HG03460 (cell line): ENCODE data around the gene B3GALNT2.
"Not testable (repeated sequence)": the region's sequence is repeated elsewhere in the genome, so short reads cannot be mapped to it uniquely, and the experiment has no call there.

ENCODE experiments used
- ATAC-seq: cut with Tn5 transposase; IDR thresholded peaks from one replicate; pipeline ENCODE4 v1.9.1; 2021; ENCODE audit not compliant: unreplicated experiment

The B3GALNT2 gene

DNA sequence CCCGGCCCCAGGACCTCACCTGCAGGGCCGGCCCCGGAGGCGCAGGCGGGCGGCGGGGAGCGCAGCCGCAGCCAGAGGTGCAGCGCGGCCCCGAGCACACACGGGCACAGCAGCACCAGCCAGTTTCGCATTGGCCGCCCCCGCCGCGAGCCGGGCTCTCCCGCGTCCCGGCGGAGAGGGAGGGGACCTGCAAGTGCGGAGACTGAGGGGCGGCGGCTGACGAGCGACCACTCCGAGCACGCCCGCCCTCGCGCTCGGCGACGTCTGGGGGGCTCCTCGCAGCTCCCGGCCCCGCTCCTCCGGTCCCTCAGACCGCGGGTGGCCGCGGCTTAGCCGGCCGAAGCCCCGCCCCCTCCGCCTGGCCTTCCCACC is at the start of gene B3GALNT2:
B3GALNT2 (minus strand) TSS at position 331 of the 372 bp plus-strand sequence; CDS start at position 131, 200 bp downstream.
- peak; percentile 40 for ATAC-seq

DNA sequence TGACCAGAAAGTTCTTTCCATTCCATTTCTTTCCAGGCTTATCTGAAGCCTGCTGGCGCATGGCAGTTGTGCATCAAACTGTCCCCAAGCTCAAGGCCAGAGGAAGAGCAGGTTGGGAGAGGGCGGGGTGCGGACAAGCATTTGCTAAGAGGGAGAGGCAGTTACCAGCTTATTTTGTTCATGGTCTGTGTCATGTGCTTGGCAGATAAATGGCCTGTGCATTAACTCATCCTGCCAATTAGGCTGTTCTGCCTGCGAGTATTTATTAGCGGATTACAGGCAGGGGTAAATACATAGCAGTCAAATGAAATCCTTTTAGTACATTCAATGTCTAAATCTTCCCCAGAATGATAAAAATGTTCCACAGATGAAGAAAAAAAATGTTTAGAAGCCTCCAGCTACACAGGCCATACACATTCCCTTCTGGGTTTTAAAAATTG is 48.9 kb upstream of the B3GALNT2 start:
- no peak for ATAC-seq

DNA sequence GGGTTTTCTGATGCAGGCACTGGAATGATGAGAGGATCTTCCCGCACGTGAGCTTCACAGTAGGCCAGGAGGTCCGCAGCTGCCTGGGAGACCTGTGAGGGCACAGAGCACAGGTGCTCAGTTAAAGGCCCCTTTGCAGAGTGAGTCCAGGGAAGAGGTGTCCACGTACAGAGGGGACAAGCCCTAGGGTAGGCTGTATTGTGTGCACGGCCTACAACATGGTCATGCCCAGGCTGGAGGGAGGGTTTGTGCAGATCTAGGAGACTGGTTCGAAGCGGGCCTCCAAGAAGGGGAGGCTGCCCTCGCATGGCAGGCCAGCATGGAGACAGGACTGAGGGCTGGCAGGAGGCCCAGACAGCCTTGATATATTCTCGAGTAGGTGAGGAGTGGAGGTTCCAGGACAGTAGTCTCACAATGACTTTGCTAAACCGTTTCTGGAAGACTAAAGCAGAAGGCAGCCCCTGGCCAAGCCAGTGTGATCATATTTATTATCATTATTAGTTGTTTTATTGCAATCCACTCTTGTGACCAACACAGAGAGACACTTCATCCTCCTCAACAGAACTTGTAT is 48.0 kb upstream of the B3GALNT2 start:
- ATAC-seq: no peak

DNA sequence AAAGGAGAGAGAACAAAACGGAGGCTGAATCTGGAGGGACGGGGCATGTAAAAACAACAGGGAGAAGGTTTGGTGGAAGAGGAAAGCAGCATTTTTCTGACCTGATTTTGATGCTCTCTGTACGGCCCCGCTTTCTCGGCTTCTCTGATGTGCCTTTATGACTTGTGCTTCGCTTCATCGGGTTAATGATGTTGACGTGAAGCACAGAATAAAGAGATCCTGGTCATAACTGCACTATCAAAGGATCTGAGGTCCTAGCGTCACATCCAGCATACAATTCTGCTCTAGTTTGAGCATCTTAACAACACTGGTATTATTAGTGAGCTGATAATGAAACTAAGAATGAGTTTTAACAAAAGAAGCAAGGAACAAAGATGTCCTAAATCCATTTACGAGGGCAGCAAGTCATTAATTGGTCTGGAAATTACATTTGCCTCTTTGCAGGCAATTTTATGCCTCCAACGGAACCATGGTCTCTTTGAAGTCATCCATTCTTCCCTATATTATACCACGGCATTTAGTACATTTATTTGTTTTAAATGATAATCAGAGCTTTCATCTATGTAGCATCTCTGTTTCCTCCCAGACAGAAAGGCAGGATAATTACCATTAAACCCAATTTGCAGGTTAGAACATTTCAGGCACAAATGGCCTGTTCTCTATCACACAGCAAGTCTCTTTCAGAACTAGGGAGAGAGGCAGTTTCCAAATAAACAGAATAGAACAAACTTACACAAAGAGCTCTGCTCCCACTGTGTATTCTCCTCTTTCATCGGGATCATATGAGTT is 45.3 kb upstream of the B3GALNT2 start:
- ATAC-seq: no peak

DNA sequence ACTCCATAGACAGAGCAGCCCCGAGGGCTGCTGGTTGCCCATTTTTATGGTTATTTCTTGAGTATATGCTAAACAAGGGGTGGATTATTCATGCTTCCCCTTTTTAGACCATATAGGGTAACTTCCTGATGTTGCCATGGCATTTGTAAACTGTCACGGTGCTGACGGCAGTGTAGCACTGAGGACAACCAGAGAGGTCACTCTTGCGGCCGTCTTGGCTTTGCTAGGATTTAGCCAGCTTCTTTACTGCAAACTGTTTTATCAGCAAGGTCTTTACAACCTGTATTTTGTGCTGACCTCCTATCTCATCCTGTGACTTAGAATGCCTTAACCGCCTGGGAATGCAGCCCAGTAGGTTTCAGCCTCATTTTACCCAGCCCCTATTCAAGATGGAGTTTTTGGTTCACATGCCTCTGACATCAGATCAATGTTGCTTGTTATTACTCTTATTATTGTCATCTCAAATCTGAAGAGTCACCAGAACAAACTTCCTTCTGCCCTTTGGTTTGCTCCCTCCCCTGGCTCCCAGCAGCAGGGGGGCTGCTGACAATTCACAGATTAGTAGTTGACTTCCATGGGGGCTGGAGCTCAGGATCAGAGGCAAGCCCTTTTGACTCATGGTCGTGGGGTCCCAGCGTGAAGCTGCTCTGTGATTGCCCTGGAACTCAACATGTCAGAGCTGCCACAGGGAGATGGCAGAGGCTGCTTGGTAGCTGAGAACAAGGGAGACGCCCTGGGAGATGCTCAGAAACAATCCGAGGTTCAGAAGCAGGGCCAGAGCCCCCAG is 42.3 kb upstream of the B3GALNT2 start:
- ATAC-seq: not testable (repeated sequence)

DNA sequence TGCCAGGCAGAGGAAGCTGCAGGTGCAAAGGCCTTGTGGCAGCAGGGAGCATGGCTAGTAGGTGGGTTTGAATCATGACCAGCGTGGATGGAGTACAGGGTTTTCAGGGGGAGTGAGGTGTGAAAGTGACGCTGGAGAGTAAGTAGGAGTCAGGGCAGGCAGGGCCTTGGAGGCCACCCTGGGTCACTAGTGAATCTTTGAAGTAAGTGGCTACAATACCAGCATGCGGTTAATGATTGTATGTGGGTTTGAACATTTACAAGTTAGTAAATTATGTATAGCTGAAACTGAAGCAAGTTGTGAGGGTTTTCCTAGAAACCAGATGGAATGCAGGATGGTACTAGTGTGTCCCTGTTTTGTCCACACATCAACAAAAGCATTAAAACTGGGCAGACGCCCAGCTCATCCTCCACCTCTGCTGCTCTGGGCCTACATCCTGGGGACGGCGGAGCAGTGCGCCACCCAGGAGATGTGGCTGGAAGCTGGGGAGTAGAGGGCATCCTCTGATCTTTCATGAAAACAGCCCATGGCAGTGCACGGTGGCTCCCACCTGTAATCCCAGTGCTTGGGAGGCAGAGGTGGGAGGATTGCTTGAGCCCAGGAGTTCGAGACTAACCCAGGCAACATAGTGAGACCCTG is 41.2 kb upstream of the B3GALNT2 start:
- ATAC-seq: no peak

DNA sequence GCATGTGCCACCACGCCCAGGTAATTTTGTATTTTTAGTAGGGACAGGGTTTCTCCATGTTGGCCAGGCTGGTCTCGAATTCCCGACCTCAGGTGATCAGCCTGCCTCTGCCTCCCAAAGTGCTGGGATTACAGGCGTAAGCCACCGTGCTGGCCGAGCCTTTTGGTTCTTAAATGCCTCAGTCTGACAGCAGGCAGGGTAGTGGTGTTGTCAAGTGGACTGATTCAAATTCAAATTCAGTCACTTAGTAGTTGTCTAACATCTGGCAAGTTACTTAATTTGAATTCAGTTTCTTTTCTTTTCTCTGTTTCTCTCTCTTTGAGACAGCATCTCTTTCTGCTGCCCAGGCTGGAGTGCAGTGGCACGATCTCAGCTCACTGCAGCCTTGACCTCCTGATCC is 38.6 kb upstream of the B3GALNT2 start:
- ATAC-seq: not testable (repeated sequence)

DNA sequence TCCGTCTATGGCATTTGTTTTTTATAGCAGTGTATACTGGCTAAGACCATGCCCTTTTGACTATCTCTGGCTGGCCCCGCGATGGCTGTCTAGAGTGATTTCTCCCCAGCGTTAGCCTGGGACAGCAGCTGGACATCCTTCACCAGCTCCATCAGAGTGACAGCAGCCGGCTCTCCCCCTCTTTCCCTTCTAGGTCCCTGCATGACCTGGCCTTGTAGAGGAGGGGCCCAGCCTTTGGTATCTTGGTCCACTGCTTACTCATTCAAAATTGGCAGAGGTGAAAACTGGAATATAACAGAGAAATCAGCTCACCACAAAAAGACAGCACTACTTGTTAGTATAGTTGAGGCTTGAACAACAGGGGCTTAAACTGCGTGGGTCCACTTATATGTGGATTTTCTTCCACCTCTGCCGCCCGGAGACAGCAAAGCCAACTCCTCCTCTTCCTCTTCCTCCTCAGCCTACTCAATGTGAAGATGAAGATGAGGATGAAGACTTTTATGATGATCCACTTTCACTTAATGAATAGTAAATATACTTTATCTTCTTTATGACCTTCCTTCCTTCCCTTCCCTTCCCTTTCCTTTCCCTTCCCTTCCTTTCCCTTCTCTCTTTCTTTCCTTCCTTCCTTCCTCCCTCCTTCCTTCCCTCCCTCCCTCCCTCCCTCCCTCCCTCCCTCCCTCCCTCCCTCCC is 29.4 kb upstream of the B3GALNT2 start:
- ATAC-seq: no peak

DNA sequence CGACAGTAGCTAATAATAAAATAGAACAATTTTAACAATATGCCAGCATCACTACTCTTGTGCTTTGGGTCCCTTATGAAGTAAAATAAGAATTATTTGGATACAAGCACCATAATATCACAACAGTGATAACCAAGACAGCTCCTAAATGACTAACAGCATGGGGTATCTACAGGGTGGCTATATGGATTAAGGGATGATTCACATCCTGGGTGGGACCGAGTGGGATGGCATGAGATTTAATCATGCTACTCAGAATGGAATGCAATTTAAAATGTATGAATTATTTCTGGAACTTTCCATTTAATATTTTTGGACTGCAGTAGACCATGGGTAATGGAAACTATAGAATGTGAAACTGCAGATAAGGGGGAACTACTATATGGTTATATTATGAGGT is 28.1 kb upstream of the B3GALNT2 start:
- ATAC-seq: no peak

DNA sequence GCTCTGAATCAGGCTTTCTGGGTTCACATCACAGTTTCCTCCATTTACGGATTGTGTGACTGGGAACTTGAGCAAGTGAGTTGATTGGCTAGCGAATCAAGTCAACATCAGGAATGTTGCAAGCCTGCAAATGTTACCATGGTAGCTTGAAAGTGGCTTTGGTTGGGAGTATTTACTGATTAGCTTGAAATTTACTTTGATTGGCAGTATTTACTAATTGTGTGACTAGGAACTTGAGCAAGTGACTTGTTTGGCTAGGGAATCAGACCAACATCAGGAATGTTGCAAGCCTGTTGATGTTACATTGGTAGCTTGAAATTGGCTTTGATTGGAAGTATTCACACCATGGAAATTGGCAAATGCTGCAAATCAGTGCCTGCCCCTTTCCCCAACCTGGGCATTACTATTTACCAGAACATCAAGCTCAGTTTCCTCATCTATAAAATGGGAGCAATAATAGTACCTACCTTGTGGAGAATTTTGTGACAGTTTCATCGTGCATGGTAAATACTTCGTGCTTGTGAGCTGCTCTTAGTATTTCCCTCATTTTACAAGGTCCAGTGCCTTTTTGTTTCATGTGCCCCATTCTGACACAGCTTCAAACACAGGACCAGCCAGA is 23.1 kb upstream of the B3GALNT2 start:
- ATAC-seq: no peak

DNA sequence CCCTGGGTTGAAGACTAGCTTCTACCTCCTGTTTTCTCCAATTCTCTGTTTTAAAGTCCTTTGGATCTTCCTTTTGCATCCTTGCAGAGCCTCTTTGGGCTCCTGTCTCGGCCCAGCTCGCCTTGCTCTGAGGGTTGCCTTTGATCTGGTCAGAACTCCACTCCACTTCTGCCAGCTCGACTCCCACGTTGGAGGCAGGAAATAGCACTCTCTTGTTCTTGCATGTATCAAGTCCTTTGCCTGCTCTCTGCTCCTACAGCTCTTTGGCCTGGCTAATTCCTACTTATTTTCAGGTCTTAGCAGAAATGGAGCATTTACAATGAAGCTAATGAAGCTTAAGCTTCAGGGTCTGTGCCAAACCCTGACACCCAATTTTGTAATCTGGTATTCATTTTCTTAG is 21.1 kb upstream of the B3GALNT2 start:
- ATAC-seq: no peak

DNA sequence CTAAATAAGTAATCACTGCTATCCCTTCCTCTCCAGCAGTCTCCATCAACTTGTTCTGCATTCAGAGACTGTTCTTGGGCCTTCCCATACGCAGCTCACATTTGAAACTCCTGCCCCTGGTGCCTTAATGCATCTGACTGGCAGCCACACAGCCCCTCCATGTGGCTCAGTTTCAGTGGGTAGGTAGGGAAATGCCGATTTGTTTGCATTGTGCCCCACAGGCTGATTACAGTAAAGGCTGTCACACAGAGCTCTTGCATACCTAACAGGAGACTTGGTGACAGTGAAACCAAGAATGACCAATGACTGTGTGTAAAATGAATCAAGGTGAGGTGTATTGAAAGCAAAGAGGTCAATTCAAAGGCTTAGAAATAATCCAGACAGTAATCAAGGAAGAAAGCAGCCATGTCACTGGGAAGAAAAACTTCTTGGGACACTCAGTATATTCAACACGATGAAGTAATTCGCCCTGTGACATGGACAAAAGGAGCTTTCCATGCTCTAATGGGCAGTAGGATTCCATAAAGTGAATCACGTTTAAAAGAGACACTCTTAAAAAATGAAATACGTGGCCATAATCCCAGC is 12.7 kb upstream of the B3GALNT2 start:
- ATAC-seq: peak; percentile 75

DNA sequence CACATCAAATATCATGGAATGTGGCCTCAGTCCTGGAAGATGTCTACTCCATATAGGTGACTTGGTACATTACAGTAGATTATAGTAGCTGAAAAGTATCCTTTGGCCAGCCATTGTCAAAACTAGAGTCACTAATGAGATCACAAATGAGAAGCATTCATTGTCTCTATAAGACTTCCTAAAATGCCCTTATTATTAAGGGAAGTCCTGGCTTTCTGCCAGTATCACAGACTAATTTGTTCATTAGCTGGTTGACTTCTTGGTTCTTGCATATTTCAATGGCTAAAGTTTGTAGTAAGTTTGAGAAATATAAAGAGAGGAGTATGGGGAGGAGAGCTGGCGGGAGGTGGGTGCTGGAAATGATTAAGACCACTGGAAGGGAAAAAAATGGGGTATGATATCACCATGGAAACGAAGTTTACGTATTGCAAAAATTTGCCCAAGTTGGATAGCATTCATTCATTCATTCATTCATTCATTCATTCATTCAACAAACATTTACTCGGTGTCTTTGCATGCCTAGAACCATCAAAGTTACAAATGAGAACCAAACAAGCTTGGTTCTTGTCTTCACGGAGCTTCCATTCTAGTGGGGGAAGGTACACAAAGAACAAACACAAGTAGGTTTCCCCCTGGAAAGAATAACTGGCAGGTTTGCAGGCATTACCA is 11.7 kb upstream of the B3GALNT2 start:
- no peak for ATAC-seq

DNA sequence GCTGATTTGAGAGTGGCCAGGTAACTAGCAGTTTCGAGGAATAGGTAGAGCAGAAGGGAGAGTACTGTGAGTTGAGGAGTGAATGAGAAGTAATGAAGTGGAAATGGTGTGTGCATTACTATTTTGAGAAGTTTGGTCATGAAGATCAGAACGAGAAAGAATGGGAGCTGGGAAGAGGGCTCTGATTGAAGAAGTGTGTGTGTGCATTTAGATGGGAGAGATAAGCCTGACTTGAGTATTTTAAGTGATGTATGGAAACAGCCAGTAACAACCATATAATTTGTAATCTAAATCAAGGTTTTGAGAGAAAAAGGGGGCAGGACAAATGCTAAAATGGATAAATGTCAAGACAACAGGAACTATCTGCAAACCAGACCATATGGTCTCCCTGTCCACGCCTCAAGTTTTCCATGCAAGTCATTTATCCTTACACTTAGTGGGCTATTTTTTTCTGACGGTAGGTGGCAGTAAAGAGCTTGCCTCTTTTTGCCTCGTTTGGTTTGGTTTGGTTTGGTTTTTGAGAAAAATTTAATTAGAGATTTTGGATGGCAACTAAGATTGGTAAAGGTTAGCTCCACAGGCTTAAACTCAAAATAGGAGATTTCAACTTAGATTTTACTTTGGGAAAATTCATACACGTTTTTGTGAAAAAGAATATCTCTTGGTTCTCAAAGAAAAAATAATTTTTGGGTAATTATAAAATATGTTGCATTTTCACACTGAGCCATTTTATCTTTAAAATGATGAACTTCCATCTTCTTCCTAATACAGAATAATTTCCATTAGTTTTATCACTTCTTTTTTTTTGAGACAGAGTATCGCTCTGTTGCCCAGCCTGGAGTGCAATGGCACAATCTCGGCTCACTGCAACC is 9.5 kb upstream of the B3GALNT2 start:
- ATAC-seq: no peak

DNA sequence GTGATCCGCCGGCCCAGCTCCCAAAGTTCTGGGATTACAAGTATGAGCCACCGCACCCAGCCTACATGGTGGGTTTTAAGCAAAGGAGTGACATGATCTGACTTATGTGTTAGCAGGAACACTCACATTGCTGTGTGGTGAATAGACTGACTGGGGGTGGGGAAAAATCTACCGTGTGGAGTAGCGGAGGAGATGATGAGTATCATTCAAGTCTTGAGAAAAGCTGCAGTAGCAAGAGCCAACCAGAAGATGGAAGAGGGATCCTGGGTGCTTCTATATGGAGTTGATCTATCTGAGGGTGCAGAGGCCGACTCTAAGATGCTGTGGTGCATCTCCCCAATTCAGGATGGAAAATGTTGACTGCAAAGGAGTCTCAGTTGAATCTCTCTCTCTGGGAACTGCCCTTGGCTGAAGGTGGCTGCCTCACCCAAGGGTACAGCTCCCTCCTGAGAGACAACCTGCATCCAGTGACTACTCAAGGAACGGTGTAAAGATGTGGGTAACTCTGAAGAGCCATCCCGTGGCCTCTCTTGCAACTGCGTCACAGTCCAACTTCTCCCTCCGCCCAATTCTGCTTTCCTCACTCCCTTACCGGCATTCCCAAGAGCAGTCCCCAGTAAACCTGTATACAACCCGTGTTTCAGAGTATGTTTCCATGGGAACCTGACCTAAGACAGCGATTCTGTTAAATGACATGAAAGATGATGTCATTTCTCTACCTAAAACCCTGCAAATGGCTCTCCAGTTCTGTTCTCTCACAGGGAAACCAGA is 7.4 kb upstream of the B3GALNT2 start:
- no peak for ATAC-seq

DNA sequence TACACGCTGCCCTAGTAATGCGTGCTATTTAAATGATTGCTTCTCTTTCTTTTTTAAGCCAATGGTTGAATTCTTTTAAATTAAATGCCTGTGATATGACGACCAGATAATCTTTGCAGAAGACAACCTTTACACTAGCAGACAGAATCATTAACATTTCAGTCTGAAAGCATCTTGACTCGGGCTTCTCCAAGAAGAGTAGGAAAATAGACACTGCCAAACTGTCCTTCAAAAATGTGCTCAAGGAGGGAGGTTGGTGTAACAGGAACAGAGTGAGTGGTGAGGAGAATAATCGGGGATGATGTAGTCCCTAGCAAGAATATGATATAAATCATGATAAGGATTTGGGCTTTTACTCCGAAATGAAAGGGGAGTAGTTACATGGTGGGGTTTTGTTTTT is 6.6 kb upstream of the B3GALNT2 start:
- no peak for ATAC-seq

DNA sequence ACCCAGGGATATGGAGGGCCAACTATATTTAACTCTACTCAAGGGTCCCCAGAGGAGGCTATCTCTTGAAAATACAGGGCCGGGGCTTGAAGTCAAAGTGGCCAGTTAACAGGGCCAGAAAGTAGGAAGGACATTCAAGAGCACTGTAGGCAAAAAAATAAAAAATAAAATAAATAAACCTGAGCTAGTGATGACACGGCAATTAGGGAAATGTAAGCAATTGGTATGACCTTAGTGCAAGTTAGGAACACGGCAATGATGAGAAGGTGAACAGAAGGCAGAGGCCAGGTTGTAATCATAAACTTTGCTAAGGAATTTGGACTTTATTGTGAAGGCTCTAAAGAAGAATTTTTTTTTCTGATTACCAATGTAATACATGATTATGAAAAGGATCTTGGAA is 3.4 kb upstream of the B3GALNT2 start:
- ATAC-seq: no peak
